Amygdala (tissue), 56 donors: ENCODE measurements around the gene HADHA.

Experiments
- DNase-seq, 56 donors: peaks; one replicate each; lab custom pipeline; 2025; lab: John Stamatoyannopoulos, UW

HADHA gene

DNA sequence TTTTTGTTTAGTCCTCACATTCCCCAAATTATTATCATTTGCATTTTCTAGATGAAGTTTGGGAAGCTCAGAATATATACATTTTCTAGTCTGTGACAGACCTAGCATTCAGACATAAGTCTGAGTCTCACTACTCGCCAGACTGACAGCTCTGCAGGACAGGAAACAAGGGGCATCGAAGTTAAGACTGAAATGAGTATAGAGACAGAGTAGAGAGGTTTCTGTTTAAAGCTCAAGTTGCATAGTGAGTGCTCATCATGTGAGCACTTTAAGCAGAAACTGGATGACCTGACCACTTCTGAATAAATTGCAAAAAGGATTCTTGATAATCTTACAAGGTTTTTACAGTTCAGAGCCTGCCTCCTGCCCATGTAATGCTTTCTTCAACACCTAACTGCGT, 1.4 kb upstream of the HADHA start:
- no peak for DNase-seq

DNA sequence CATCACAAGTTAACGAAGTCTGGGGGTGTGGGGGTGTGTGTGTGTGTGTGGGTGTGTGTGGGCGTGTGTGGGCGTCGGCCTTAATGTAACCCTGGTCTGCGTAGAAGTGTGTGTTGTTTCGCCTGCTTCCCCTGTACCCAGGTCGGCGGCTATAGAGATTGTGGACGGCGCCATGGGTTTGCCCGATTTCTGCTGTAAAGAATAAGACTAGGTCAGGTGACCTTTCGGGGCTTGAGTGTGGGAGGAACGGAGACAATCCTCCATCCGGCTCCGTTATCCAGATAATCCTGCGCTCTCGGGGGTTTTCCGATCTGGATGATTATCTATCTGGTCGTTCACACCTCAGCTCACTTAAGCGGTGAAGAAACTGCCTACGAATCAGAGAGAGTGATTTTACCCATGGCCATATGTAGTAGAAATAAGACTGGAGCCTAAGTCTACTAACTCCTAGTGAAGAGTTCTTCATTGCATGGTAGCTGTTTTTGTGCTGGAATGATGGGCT, 850 bp upstream of the HADHA start:
- peak in 27 of 56 donors; percentile 19 to 68 (median 47) for DNase-seq

- peak in 4 of 56 donors; percentile 32 to 66 (median 50) for DNase-seq
These were observed 743 bp downstream of the HADHA start for GRCh38 chr2:26243470-26244308.

- no peak for DNase-seq
These were observed 2.5 kb downstream of the HADHA start for GRCh38 chr2:26241928-26242436.

GRCh38 chr2:26238311-26238958, 6.0 kb downstream of the HADHA start:
- no peak for DNase-seq

GRCh38 chr2:26237868-26238267, 6.6 kb downstream of the HADHA start:
- no peak for DNase-seq

- DNase-seq: no peak
These were observed 9.3 kb downstream of the HADHA start for GRCh38 chr2:26235089-26235488.

- DNase-seq: no peak
These were observed 13.6 kb downstream of the HADHA start for GRCh38 chr2:26230806-26231205.

GRCh38 chr2:26229595-26229994, 14.8 kb downstream of the HADHA start:
- no peak for DNase-seq

- DNase-seq: no peak
These were observed 20.3 kb downstream of the HADHA start for GRCh38 chr2:26224095-26224494.

- DNase-seq: peak in 1 of 56 donors; percentile 8
These were observed 21.4 kb downstream of the HADHA start for GRCh38 chr2:26223018-26223417.

- DNase-seq: no peak
These were observed 26.7 kb downstream of the HADHA start for GRCh38 chr2:26217720-26218119.

GRCh38 chr2:26216587-26216986, 27.8 kb downstream of the HADHA start:
- no peak for DNase-seq

DNA sequence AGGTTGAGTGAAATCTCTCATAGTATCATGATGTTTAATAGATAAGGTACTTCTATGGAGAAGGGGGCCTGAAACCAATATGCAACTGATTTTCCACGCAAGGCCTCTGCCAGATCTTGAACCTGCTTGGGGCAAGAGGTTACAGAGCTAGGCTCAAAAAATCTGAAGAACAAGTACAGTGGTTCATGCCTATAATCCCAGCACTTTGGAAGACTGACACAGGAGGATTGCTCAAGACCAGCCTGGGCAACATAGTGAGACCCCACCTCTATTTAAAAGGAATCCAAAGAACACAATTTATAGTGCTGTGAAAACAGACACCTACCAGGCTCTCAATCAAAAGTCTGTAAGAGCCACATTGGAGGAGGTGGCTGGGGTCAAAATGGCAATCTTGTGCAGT, 28.6 kb downstream of the HADHA start:
- no peak for DNase-seq

GRCh38 chr2:26214759-26215158, 29.7 kb downstream of the HADHA start:
- DNase-seq: no peak

GRCh38 chr2:26212011-26212410, 32.4 kb downstream of the HADHA start:
- DNase-seq: no peak

DNA sequence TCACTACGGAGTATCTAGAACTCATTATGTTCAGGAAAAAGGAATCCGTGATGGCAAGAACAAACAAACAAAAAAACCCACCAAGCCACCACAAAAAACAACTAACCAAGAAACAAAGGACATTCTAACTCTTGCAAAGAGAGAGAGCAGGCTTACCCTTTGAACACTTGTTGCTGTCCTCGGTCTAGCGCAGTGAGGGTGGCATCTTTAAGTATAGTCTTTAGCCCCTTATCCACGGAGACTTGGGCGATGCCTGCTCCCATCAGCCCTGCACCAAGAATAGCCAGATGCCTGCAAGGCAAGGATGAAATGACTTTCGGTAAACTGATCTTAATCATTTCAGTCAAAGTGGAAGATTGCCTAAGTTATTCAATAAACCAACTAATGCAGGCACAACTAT, 40.5 kb downstream of the HADHA start:
- no peak for DNase-seq

- no peak for DNase-seq
These were observed 41.4 kb downstream of the HADHA start for GRCh38 chr2:26202981-26203490.

GRCh38 chr2:26197516-26197915, 46.9 kb downstream of the HADHA start:
- DNase-seq: no peak

GRCh38 chr2:26196683-26197418, 47.6 kb downstream of the HADHA start:
- DNase-seq: peak in 1 of 56 donors; percentile 12
